ENCODE results near the gene PRUNE2. TPM values are rescaled to one million over a fixed set of nuclear protein-coding genes. Genes with fewer than 3 reads are reported as not detected.

The PRUNE2 gene
- total and polyA plus RNA-seq, 9 of the 15 experiments (the other 6 are each of a cell fraction or from before 2014, with no cell fraction given), result 0.05 to 0.45 (median 0.18) TPM; not detected in 1

DNA sequence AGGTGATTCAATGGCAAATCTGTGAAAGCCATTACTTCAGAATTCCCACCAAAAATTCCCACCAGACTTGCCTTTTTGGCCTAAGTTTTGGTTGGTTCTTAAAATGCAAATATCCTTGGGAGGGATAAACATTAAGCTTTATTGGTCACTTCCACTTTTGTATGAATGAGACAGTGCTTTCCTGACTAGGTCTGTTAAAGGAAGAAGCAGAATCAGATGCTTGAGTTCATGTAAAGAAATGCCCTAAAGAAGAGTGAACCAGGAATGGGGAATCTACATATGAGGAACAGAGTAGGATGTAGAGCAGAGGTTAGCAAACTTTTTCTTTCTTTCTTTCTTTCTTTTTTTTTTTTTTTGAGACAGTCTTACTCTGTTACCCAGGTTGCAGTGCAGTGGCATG is 317.6 kb downstream of the PRUNE2 start:
- CTCF ChIA-PET (ENCODE audit: low intra/inter-chr PET ratio), result no interaction called here
- no TSS peak for BruUV-seq (replicated peaks)
- no peaks in the 10 kb centered on the region for H3K9me3 ChIP-seq (replicated peaks; ENCODE audit: control insufficient read depth, insufficient read depth, low read depth, low read length)
- no peaks in the 10 kb centered on the region for H3K79me2 ChIP-seq (ENCODE audit: control insufficient read depth, insufficient read depth, low read length)
- no peak for DNase-seq (ENCODE audit: extremely low read depth in 1 of 4, low spot score in 3 of 4)
- no peak overlapping the region for H3K27ac ChIP-seq (ENCODE audit: extremely low read depth, low read depth, low read length)
- TF ChIP-seq EWSR1 (IDR thresholded peaks at IDR 0.05; ENCODE audit: borderline replicate concordance, low read depth, partially characterized antibody) (no peak), SMARCA5 (IDR thresholded peaks at IDR 0.05) (no peak), ZNF23 (CRISPR knock-in tag; IDR thresholded peaks at IDR 0.05) (no peak), SOX6 (IDR thresholded peaks at IDR 0.05) (no peak), RUNX1 (IDR thresholded peaks at IDR 0.05; ENCODE audit: low read depth) (no peak), FOXA3 (CRISPR knock-in tag; conservative IDR thresholded peaks at IDR 0.05 in 1 of 2, IDR thresholded peaks at IDR 0.05 in 1 of 2) (no peak), PTTG1 (tag; IDR thresholded peaks at IDR 0.05; ENCODE audit: low read depth) (no peak), ZNF408 (CRISPR knock-in tag; IDR thresholded peaks at IDR 0.05; ENCODE audit: low read depth) (no peak), ZNF444 (CRISPR knock-in tag; IDR thresholded peaks at IDR 0.05) (no peak)
- no peak overlapping the region for H3K9ac ChIP-seq (ENCODE audit: insufficient read depth in 1 of 2, low read depth in 2 of 2, low read length in 2 of 2)
- in situ Hi-C loops (cut with MboI) (no loop called here), intact Hi-C loops (cut with micrococcal nuclease) (no loop called here)
- FAIRE-seq, result no peak
- POLR2A ChIA-PET, result no interaction called here
- H3K9me1 ChIP-seq (ENCODE audit: control insufficient read depth, insufficient read depth, low read length), result no peaks in the 10 kb centered on the region
- H3K27me3 ChIP-seq (ENCODE audit: control insufficient read depth in 2 of 2, insufficient read depth in 2 of 2, low read length in 2 of 2), result 0 out of 5 replicates have a peak, but pooled peaks cover 0 to 4% of the 10 kb centered on the region in 2 experiments
- H2AFZ ChIP-seq (ENCODE audit: low read depth, low read length), result no peak overlapping the region
- H3K36me3 ChIP-seq (ENCODE audit: control insufficient read depth, insufficient read depth, low read length), result no peaks in the 10 kb centered on the region
- ATAC-seq, result no peak
- H3K4me2 ChIP-seq (ENCODE audit: insufficient read depth, low read length), result no peak overlapping the region
- H4K20me1 ChIP-seq (replicated peaks; ENCODE audit: control insufficient read depth, insufficient read depth, low read length), result no peaks in the 10 kb centered on the region
- H3K4me3 ChIP-seq, result no peak overlapping the region
- H3K4me1 ChIP-seq (replicated peaks in 1 of 2; ENCODE audit: control insufficient read depth in 2 of 2, insufficient read depth in 2 of 2, low read length in 2 of 2), result no peaks in the 10 kb centered on the region

All from K562 (cell line).